ENCODE results near the gene SLC38A2.

The SLC38A2 gene

DNA sequence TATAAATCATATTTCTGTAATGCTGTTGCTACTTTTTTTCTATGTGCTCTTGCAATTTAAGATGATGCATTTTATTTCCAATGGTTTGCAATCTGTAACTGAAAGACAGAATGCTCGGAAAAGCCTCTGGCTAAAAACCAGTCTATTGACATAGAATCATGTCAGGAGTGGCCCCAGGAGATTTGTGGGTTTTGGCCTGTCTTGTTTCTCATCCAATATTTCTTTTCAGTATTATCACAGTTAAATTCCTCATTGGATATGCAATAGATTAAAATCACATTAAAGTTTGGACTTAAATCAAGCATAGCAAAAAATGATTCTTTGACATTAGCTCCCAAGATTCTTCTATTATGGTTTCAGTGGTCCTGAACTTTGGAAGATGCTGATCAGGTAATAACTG is 19.1 kb upstream of the SLC38A2 start:
- no peak for DNase-seq

DNA sequence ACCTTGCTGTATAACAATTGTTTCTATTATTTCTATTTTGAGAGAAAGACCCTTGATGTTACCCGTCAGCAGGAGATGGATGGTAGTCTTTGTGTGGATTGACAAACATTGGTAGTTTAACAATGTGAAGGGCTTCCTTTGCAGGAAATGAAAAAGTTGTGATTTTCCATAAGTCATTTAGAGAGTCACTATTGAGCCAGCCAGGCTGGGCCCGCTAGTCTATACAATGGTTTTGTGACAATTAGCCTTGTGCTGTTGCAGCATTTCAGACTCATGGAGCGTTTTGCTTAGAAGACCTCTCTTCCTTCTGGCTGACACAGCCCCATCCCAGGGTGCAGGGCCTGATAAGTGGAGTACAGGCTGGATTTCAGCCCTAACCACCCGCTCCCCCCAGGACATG is 18.3 kb upstream of the SLC38A2 start:
- no peak for DNase-seq

DNA sequence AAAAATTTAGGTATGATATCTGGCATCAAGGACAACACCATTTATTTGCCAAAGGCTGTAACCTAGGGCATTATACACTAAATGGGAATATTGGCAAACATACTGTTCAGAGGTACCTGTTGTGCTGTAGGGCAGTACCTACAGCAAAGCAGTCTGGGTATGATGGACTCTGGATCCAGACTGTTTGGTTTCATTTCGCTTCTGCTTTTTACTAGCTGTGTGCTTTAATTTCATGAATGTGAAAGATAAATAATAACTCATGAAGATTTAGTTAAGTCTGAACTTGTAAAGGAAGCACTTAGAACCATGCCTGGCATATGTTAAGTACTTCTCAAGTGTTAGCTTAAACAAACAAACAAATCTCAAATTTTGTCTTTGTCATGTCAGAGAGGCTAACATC is 17.7 kb upstream of the SLC38A2 start:
- no peak for DNase-seq

DNA sequence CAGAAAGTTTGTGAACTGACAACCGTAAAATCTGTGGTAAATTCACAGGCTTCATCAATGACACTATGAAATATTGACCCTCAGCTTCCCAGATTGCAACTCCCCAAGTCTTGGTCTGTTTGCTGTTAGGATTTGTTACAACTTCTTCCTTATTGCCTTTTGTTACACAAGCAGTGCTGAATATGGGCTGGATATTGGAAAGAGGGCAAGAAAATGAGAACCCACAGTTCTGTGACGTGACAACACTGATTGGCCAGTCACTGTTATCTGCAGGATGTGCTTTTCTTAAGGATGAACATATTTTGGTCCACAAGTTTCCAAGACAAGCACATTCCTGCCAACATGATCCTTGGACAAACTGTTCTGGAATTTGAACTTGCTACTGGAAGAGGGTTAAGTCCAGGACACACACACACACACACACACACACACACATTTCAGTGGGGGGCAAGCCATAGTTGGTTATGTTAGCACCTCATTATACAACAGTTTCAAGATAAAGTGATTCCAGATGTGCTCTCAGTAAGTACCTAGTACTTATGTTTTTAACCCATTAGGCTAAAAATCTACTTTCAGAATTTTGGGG is 16.6 kb upstream of the SLC38A2 start:
- DNase-seq, result no peak

DNA sequence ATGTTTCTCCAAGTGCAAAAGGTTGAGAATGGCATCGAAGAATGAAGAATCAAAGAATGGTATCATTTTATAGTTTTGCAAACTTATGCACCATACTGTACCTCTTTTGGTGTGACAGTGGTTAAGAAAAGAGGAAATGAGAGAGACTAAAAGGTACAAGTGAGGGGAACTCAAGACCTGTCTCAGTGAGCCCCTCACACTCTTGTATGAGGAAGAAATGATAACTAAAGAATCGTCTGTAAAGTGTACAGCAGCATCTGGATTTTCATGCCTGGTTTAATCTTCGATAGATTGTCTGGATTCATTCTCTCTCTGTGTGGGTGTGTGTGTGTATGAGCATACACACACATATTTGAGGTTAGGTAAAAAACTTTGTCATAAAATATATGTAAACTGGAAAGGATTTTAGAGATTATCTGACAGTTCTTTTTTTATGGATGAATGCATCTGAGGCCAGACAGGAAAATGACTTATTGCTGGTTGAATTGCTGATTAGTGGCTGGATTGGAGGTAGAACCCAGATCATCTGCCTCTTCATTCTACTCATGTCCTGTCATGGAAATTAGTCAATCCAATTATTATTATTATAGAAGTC is 16.0 kb upstream of the SLC38A2 start:
- DNase-seq, result no peak

DNA sequence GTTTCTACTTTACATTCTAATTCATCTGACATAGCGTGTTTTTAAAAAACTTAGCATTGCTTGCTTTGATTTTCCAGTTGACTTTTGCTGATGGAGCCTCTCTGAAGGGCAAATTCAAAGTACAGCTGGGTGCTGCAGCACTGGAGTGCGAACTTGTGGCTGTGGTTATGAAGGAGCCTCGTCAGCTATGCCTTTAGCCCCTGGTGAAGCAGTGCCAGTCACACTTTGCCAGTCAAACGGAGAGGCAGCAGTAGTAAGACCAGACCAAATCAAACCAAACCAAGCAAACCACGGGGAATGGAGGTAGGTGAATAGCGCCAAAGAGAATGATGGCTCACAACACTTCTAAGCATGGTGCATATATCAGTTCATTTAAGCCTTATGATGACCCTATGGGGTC is 15.1 kb upstream of the SLC38A2 start:
- no peak for DNase-seq

DNA sequence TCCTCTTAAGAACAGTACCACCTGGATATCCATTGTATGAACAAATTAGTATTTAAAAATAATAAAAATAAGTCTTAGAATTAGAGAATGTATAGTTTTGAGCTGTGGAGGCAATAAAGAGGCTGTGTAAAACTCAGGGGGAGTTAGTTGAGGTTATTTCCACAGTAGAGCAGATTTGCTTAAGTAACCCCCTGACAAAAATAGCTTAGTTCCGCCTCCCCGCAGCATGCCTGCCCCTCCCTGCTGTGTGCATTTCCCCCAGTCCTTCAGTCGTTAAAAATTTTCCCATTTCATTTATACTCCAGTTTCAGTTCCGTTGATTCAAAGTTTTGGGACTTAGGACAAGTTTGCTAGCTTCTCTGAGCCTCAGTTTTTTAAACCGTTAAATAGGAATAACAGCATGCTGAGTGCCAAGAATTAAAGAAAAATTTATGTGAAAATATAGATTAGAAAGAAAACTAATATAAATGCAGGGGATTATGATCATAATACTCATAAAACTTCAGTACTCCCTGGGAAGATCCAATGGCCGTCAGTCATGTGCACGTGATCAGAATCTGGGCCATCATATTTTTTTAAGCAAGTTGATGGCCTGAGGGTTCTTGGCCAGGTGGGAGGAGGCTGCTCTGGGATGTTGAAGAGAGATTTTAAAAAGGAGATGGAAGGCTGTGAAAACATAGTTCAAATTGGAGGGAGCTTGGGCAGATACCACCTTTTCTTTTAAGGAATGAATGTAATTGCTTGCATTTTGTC is 14.5 kb upstream of the SLC38A2 start:
- no peak for DNase-seq

DNA sequence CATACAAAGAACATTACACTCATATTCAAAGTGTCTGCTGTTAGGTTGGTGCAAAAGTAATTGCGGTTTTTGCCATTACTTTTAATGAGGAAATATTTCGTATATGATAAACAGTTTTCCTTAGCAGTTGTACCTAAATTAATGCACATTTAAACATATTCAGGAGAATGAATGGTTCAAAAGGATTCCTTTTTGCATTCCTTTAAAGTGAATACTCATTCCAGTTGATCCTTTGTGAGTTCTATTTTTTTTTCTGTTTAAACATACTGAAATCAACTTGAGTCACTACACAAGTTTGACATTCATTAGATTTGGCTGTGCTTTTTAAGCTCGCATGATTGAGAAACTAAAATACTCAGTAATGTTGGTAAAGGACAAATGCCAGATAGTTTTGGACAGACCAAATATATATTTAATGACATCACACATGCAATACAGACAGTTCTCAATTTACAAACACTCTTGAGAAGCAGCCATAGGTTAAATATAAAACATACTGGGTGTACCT is 13.8 kb upstream of the SLC38A2 start:
- no peak for DNase-seq

DNA sequence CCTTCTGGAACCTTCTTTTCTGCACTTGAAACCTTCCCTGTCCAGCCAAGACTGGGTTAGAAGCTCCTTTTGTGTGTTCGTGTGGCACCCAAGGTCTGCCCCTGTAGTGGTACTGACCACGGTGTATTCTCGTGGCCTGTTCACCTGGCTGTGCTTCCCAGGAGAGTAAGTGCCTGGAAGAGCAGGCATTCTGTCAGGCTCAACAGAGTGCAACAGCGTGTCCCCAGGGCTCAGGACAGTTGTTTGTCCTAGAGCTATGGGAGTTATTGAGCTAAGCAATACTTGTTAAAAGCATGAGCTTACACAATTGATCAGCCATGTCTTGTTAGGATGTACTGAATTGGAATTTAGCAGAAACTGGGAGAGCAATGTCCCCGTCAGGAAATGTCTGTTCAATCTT is 12.9 kb upstream of the SLC38A2 start:
- no peak for DNase-seq

DNA sequence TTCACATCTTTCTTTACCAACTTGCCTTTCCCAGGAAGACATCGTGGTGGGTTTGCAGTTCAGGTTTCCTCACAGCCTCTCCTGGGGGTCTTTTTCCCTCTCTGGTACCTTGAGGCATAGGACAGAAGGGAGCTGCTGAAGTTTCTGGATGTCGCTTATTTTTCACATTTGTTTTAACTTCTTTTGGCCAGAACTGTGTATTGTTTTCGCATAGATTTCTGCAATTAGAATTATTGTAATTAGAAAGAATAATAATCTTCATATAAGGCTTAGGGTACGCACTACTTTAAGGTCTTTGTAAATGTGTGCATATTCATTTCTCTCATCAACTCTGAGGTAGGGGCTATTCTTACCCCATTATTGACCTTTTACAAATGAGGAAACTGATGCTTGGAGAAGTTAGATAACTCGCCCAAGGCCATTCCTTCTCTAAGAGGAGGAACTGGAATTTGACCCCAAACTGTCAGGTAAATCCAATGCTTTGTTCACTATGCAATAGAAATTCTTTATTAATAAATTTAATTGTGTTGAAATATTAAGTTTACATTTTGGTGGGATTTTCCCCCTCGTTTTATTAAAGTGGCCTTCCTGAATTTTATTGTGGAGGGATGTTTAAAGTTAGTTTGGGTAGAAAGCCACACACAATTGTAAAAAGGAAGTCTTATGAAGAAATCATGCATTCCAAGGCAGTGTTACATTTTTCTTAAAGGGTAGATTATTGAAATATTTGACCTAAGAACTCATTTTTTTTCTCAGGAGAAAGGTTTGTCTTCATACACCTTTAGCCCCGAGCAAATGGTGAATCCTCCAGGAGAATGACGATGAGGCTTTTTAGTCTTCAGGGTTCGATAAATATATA is 12.1 kb upstream of the SLC38A2 start:
- no peak for DNase-seq

DNA sequence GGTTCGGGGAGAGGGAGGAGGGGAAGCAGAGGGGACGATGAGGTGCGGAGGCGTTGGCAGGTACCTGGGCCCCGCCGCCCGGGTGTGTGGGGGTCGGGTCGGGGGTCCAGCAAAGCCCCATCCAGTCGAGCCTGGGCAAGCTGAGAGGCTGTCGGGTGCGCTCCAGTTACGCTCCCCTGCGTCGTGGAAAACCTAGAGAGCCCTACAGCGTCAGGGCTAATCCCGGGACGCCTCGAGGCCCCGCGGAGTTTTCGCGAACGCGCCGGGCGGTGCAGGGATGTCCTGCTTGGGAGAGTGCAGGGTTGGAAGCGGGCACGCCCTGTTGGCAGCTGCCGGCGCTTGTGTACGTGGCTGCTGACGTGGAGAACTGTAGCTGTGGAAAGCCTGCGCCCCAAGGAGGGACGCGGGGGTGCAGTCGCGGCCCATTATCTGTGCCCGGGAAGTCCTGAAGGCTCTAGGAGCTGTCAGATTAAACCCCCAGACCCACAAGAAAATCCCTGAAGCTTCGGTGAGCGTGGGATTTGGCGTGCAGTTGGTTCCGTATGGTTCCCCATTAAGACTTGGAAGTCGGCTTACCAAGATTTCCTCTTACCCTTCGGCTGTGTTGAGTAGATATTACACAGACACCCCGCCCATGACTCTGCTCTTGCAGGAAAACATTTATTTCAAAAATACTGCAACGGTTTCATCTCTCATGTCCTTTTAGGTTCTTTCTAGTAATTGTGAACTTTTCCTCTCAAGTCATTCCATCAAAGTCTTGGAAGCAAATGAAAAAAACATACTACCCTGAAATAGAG is 11.3 kb upstream of the SLC38A2 start:
- peak; percentile 27 for DNase-seq

DNA sequence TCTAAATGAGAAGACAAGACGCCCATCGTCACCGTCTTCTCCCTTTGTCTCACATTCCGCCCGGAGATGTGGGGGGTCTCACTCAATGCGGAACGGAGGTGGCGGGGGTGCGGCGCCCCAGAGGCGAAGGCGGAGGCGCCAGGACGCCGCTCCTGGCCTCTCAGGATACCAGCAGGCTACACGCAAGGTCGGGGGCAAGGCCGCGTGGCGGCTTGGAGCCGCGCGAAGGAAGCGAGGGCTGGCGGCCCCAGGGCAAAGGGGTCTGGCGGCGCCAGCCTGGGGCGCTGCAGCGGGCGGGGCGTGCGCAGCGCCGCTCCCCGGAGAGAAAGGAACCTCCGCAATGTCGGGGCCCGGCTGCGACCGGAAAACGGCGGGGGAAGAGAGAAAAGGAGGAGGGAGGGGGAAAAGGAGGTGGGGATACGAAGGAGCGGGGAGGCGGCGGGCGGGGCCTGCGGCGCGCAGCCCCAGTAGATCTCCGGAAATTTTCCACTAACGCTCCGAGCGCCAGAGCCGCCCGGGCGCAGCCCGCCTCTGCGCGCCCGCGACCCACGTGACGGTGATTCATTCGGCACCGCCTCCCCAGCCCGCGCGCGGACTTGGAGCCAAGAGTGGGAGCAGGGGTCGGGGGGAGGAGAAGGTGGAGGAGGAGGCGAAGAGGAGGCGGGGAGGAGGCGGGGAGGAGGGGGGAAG is 10.5 kb upstream of the SLC38A2 start:
- peak; percentile 96 for DNase-seq

DNA sequence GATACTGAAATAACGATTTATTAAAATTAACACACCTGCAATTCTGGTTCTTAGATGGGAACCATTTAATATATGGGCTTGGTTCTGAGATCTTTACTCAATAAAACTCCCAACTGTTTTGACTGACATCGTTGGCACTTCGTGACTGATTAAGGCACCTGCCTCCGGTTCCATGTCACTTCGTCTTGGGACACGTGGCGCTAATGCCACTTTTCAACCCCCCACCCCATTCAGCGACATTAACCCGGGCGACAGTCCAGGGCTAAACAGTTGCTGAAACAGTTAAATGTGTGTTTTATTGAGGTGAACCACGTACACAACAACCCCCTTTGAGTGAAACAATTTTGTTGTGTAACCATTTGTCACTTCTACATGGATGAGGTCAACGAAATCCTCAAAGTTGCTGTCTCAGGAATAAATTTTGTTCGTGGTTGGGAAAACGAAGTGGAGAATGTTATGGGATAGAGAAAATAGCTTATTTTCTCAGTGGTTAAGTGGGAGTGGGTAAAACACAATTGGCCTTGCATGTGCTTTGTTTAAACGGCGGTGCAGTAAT is 9.9 kb upstream of the SLC38A2 start:
- DNase-seq, result no peak

DNA sequence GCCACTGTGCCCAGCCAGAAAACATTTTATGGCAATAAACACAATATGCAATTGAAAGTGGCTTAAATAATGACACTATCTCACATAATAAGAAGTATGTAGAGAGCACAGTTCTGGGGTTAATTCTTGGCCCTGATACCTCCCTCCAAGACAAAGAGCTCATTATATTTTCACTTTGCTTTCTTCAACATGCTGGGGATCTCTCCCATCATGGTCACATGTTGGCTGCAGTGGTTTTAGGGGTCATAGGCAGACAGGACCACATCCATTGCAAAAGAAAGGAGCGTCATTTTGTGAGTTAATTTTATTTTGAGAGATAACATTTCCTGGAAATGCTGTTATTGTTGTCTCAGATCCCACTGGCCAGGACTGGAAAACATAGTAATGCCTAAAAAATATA is 8.3 kb upstream of the SLC38A2 start:
- DNase-seq, result no peak

DNA sequence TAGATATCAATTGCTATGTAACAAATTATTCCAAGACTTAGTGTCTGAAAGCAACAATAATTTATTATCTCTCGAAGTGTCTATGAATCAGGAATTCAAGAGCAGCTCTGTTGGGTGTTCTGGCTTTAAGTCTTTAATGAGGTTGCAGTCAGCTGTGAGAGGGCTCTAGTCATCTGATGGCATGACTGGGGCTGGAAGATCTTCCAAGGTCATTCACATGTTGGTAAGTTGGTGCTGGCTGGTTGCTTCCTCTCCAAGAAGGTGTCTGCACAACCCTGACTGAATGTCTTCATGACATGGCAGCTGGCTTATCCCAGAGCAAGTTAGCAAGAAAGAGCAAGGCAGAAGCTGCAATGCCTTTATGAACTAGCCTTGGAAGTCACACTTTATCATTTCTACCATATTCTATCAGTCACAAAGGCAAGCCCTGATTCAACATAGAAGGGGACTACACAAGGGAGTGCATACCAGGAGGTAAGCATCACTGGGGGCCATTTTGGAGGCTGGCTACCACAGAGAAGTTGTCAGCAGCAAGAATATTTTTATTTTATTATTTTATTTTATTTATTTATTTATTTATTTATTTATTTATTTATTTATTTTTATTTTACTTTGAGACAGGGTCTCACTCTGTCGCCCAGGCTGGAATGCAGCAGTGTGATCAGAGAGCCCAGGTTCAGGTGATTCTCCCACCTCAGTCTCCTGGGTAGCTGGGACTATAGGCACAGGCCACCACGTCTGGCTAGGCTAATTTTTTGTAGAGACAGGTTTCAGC is 7.6 kb upstream of the SLC38A2 start:
- DNase-seq, result no peak

DNA sequence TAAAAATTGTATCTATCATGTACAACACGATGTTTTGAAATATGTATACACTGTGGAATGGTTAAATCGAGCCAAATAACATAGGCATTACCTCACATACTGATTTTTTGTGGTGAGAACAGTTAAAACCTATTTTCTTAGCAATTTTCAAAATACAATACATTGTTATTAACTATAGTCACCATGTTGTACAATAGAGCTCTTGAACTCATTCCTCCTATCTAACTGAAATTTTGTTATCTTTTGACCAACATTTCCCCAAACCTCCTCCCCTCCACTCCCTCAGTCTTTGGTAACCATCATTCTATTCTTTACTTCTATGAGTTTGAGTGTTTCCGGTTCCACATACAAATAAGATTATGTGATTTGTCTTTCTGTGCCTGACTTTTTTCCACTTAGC is 6.8 kb upstream of the SLC38A2 start:
- DNase-seq, result no peak

DNA sequence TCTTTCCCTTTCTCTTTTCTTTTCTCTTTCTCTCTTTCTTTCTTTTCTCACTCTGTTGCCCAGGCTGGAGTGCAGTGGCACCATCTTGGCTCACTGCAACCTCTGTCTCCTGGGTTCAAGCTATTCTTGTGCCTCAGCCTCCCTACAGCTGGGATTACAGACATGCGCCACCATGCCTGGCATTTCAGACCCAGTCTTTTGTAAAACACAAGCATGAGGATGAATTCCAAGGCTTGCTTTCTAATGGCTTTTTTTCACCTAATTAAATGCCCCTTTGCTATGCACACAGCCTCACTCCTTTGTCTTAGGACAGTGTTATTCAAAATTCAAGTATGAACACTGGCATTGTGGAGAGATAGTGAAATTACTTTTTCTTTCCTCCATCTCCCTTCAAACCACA is 6.0 kb upstream of the SLC38A2 start:
- DNase-seq, result no peak

DNA sequence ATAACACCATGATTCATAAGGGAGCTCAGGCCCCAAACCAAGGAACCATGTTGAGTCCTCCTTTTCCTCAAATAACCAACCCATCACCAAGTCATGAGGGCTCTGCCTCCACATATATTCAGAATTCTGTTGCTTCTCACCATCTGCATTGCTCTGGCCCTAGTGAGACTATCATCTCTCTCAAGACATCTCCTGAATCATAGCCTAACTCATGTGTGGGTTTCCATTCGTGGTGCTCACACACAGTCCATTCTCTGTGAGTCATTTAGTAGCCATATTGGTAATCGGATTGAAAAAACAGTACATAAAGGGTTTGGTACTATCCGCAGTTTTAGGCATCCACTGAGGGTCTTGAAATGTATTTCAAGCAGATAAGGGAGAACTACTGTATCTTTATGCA is 5.1 kb upstream of the SLC38A2 start:
- DNase-seq, result no peak

DNA sequence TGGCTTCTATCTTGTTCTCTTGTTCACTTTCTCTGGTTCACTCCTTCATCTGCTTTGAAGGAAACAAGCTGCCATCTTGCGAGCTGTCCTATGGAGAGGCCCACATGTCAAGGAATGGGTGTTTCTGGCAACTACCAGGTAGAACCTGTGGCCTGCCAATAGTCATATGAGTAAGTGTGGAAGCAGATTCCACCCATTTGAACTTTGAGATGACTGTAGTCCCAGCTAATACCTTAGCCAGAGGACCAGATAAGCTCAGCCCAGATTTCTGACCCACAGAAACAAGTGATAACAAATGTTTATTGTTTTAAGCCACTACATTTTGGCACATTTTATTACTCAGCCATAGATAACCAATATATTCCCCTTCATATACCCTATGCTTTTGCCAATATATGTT is 4.0 kb upstream of the SLC38A2 start:
- no peak for DNase-seq

DNA sequence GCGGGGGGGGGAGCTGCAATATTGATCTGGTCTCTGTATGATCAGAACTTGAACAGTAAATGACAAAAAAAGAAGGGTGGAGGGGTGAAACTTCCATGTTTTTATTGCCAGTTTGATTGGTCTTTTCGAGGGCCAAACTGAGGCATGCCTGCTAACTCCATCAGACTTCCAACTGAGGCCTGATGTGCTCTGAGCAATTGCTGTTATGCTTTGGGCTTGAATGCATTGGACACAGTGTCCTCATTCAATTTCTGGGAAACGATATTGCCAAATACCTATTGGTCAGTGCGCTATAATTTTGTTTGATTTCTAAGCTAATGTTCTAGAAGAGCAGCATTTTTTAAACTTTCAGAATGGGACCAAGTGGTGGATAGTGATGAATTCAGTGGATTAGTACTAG is 2.1 kb upstream of the SLC38A2 start:
- no peak for DNase-seq

DNA sequence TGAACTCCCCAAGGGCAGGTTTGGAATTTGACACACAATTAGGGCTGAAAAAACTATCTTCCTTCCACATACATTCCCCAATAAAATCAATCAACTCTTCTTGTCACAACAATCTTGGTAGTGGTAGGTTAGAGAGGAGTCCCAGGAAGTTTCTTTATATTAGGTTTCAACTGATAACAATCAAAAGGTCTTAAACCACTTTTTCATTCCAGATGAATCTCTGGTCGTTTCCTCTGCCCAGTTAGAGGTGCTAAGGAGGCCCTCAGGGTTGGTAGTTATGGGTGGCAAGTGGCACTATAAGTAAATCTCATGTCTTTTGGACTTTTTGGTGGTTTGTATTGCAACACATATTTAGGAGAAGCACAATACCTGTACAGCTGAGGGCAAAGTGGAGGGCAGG is 1.7 kb upstream of the SLC38A2 start:
- DNase-seq, result no peak

Measured in NCI-H2171 (cell line).